ENCODE results near the gene TMEM100. TPM values are rescaled to one million over a fixed set of nuclear protein-coding genes. Genes with fewer than 3 reads are reported as not detected.

TMEM100 gene
- polyA plus RNA-seq, 3 donors: not detected

- Histone ChIP-seq H3K79me2 (ENCODE audit: insufficient read depth, low read length) (no peaks in the 10 kb centered on the region), H3K27ac (ENCODE audit: low read depth in 1 of 2, low read length in 2 of 2) (no peak overlapping the region), H3K27me3 (ENCODE audit: control insufficient read depth in 2 of 2, insufficient read depth in 2 of 2, low read length in 2 of 2) (peaks cover 2 to 8% of the 10 kb centered on the region in 2 donors), H3K36me3 (replicated peaks in 1 of 2; ENCODE audit: control insufficient read depth in 1 of 2, insufficient read depth in 2 of 2, low read length in 2 of 2) (no peaks in the 10 kb centered on the region), H3K9me3 (replicated peaks in 1 of 2; ENCODE audit: control insufficient read depth in 1 of 2, insufficient read depth in 1 of 2, low read length in 2 of 2) (no peaks in the 10 kb centered on the region), H2AFZ (ENCODE audit: insufficient read depth, low read depth, low read length, poor library complexity, severe bottlenecking) (no peak overlapping the region), H3K4me3 (replicated peaks in 1 of 3; ENCODE audit: low read depth in 2 of 3, low read length in 3 of 3) (no peak overlapping the region), H3K4me2 (replicated peaks; ENCODE audit: extremely low read depth, low read length, poor library complexity, severe bottlenecking) (no peak overlapping the region), H4K20me1 (ENCODE audit: insufficient read depth, low read length) (no peaks in the 10 kb centered on the region), H3K4me1 (ENCODE audit: control insufficient read depth in 1 of 2, insufficient read depth in 2 of 2, low read length in 2 of 2) (no peaks in the 10 kb centered on the region), H3K9ac (ENCODE audit: insufficient read depth, low read length, poor library complexity, severe bottlenecking) (no peak overlapping the region)
- Mint-ChIP-seq H3K36me3 (no peaks in the 10 kb centered on the region), H3K27me3 (ENCODE audit: low read depth in 3 of 3) (peaks cover 3 to 9% (median 7%) of the 10 kb centered on the region in 3 donors), H3K4me3 (no peak overlapping the region), H3K9me3 (no peaks in the 10 kb centered on the region), H3K4me1 (peaks cover 12% of the 10 kb centered on the region), H3K27ac (no peak overlapping the region)
- intact Hi-C loops (cut with micrococcal nuclease): no loop called here
- 89% methylated on average over 4 of the region's 5 CpGs for WGBS (ENCODE audit: insufficient coverage)
- DNase-seq: no peak
- no peak for TF ChIP-seq CTCF (IDR thresholded peaks at IDR 0.05)
Observed at GRCh38 chr17:55728361-55728760, 5.7 kb upstream of the TMEM100 start.

GRCh38 chr17:55727920-55728319 lies 5.3 kb upstream of the TMEM100 start:
- Mint-ChIP-seq H3K27ac (peak overlapping the region in 1 of 7 donors; percentile 60), H3K4me3 (no peak overlapping the region), H3K36me3 (no peaks in the 10 kb centered on the region), H3K27me3 (ENCODE audit: low read depth in 3 of 3) (peaks cover 4 to 12% (median 10%) of the 10 kb centered on the region in 3 donors), H3K9me3 (no peaks in the 10 kb centered on the region), H3K4me1 (peaks cover 13% of the 10 kb centered on the region)
- Histone ChIP-seq H3K36me3 (replicated peaks in 1 of 2; ENCODE audit: control insufficient read depth in 1 of 2, insufficient read depth in 2 of 2, low read length in 2 of 2) (no peaks in the 10 kb centered on the region), H3K27me3 (ENCODE audit: control insufficient read depth in 2 of 2, insufficient read depth in 2 of 2, low read length in 2 of 2) (peaks cover 6 to 12% of the 10 kb centered on the region in 2 donors), H3K4me3 (replicated peaks in 1 of 3; ENCODE audit: low read depth in 2 of 3, low read length in 3 of 3) (no peak overlapping the region), H3K4me1 (ENCODE audit: control insufficient read depth in 1 of 2, insufficient read depth in 2 of 2, low read length in 2 of 2) (no peaks in the 10 kb centered on the region), H3K79me2 (ENCODE audit: insufficient read depth, low read length) (no peaks in the 10 kb centered on the region), H3K9ac (ENCODE audit: insufficient read depth, low read length, poor library complexity, severe bottlenecking) (no peak overlapping the region), H4K20me1 (ENCODE audit: insufficient read depth, low read length) (no peaks in the 10 kb centered on the region), H2AFZ (ENCODE audit: insufficient read depth, low read depth, low read length, poor library complexity, severe bottlenecking) (no peak overlapping the region), H3K9me3 (replicated peaks in 1 of 2; ENCODE audit: control insufficient read depth in 1 of 2, insufficient read depth in 1 of 2, low read length in 2 of 2) (no peaks in the 10 kb centered on the region), H3K4me2 (replicated peaks; ENCODE audit: extremely low read depth, low read length, poor library complexity, severe bottlenecking) (no peak overlapping the region), H3K27ac (ENCODE audit: low read depth in 1 of 2, low read length in 2 of 2) (no peak overlapping the region)
- intact Hi-C loops (cut with micrococcal nuclease): no loop called here
- TF ChIP-seq CTCF (IDR thresholded peaks at IDR 0.05): no peak
- WGBS (ENCODE audit: insufficient coverage): no CpG with 5 or more reads among the region's 1 CpG
- no peak for DNase-seq

Measured in CD14-positive monocyte (primary cell).